HEK293T (cell line): ENCODE data around the gene HADHB.
A peak's percentile ranks its signal among the peaks of the same experiment; 100 is the strongest.

Experiments
- CTCF ChIA-PET: fragments of 350-600 bp; formaldehyde crosslinking; extraction: SDS; loops from one replicate; lab custom pipeline; 2021; ENCODE audit warnings: antibody characterized with exemption, inconsistent platforms; lab: Yijun Ruan, JAX
- POLR2A ChIA-PET: fragments of 350-600 bp; formaldehyde crosslinking; extraction: SDS; loops from one replicate; lab custom pipeline; 2020; ENCODE audit warnings: antibody characterized with exemption, inconsistent platforms; lab: Yijun Ruan, JAX
- DNase-seq: peaks from one replicate; pipeline ENCODE4 v3.0.0; 2012; ENCODE audit warnings: mixed read lengths; ENCODE audit errors: extremely low spot score
- ARNT ChIP-seq: fragments of 450-650 bp; IDR thresholded peaks from 2 replicates; pipeline ENCODE4 v1.6.1; 2017; ENCODE audit warnings: mild to moderate bottlenecking
- BHLHE40 ChIP-seq: fragments of 450-650 bp; IDR thresholded peaks from 2 replicates; pipeline ENCODE4 v1.6.1; 2016; ENCODE audit warnings: mild to moderate bottlenecking, moderate library complexity, borderline replicate concordance
- CTBP1 ChIP-seq: fragments of 450-650 bp; IDR thresholded peaks from 2 replicates; pipeline ENCODE4 v1.6.1; 2016; ENCODE audit warnings: borderline replicate concordance
- ELF4 ChIP-seq: fragments of 450-650 bp; IDR thresholded peaks from 2 replicates; pipeline ENCODE4 v1.6.1; 2017; ENCODE audit warnings: antibody characterized with exemption
- FOXA1 ChIP-seq: fragments of 450-650 bp; IDR thresholded peaks from 2 replicates; pipeline ENCODE4 v1.6.1; 2016; ENCODE audit warnings: mild to moderate bottlenecking
- FOXK2 ChIP-seq: fragments of 450-650 bp; IDR thresholded peaks from 2 replicates; pipeline ENCODE4 v1.6.1; 2016; ENCODE audit warnings: mild to moderate bottlenecking
- FOXM1 ChIP-seq: fragments of 450-650 bp; IDR thresholded peaks from 2 replicates; pipeline ENCODE4 v1.6.1; 2017; ENCODE audit warnings: mild to moderate bottlenecking, borderline replicate concordance
- HDGF ChIP-seq: fragments of 450-650 bp; IDR thresholded peaks from 2 replicates; pipeline ENCODE4 v1.6.1; 2017; ENCODE audit warnings: antibody characterized with exemption, borderline replicate concordance
- L3MBTL2 ChIP-seq: fragments of 450-650 bp; conservative IDR thresholded peaks from 2 replicates; pipeline ENCODE4 v1.6.1; 2016; ENCODE audit warnings: mild to moderate bottlenecking
- LEF1 ChIP-seq: fragments of 450-650 bp; IDR thresholded peaks from 2 replicates; pipeline ENCODE4 v1.6.1; 2017; ENCODE audit warnings: mild to moderate bottlenecking, borderline replicate concordance
- NFRKB ChIP-seq: fragments of 450-650 bp; IDR thresholded peaks from 2 replicates; pipeline ENCODE4 v1.6.1; 2016; ENCODE audit warnings: mild to moderate bottlenecking, moderate library complexity
- PKNOX1 ChIP-seq: fragments of 450-650 bp; IDR thresholded peaks from 2 replicates; pipeline ENCODE4 v1.6.1; 2016
- SP1 ChIP-seq: fragments of 450-650 bp; IDR thresholded peaks from 2 replicates; pipeline ENCODE4 v1.6.1; 2017
- SUZ12 ChIP-seq: fragments of 450-650 bp; IDR thresholded peaks from 2 replicates; pipeline ENCODE4 v1.6.1; 2016; ENCODE audit warnings: mild to moderate bottlenecking
- TARDBP ChIP-seq: fragments of 450-650 bp; IDR thresholded peaks from 2 replicates; pipeline ENCODE4 v1.6.1; 2016
- ZNF384 ChIP-seq: fragments of 450-650 bp; IDR thresholded peaks from 2 replicates; pipeline ENCODE4 v1.6.1; 2016

Gene HADHB

GRCh38 chr2:26241928-26242436, 2.8 kb upstream of the HADHB start:
- ChIA-PET CTCF (no interaction called here), POLR2A (no interaction called here)
- no peak for DNase-seq
- TF ChIP-seq PKNOX1 (no peak), ZNF384 (no peak), SP1 (no peak), ELF4 (no peak), NFRKB (no peak), FOXK2 (no peak)

GRCh38 chr2:26243470-26244308, 1.1 kb upstream of the HADHB start:
- TF ChIP-seq SUZ12 = no peak
- no peak for TF ChIP-seq BHLHE40
- TF ChIP-seq FOXA1 = no peak
- TF ChIP-seq HDGF = no peak
- no peak for TF ChIP-seq FOXK2
- no peak for TF ChIP-seq L3MBTL2
- TF ChIP-seq SP1 = no peak
- no peak for TF ChIP-seq LEF1
- no peak for TF ChIP-seq CTBP1
- no peak for TF ChIP-seq TARDBP
- TF ChIP-seq FOXM1 = no peak
- no peak for TF ChIP-seq ZNF384
- TF ChIP-seq PKNOX1 = no peak
- no peak for TF ChIP-seq ELF4
- no peak for TF ChIP-seq ARNT
- TF ChIP-seq NFRKB = no peak
- DNase-seq = peak; percentile 16
- ChIA-PET CTCF (interaction anchor here (0.9 kb wide), 1 partner anchor 827 kb away, joined by 3 read pairs; the partner anchor contains the start of gene OST4), POLR2A (interaction anchor here (0.6 to 2.0 kb wide), 13 partner anchors 10 to 365 kb away, joined by 3 to 5 read pairs (median 4); partner anchors contain the start of gene SELENOI)

GRCh38 chr2:26245231-26245732, 543 bp downstream of the HADHB start:
- ChIA-PET CTCF (no interaction called here), POLR2A (interaction anchor here (1.0 to 2.5 kb wide), 7 partner anchors 14 to 100 kb away, joined by 3 to 7 read pairs (median 3); partner anchors contain the start of gene SELENOI)
- peak; percentile 42 for DNase-seq
- no peak for TF ChIP-seq SP1
- no peak for TF ChIP-seq CTBP1
- TF ChIP-seq SUZ12 = no peak
- TF ChIP-seq ZNF384 = no peak
- TF ChIP-seq L3MBTL2 = no peak
- TF ChIP-seq ELF4 = no peak
- no peak for TF ChIP-seq FOXM1
- TF ChIP-seq HDGF = no peak
- no peak for TF ChIP-seq LEF1
- TF ChIP-seq FOXA1 = no peak
- TF ChIP-seq FOXK2 = no peak
- no peak for TF ChIP-seq BHLHE40
- TF ChIP-seq TARDBP = no peak
- no peak for TF ChIP-seq ARNT
- no peak for TF ChIP-seq PKNOX1
- TF ChIP-seq NFRKB = no peak

GRCh38 chr2:26245810-26246209, 1.1 kb downstream of the HADHB start:
- no peak for DNase-seq
- TF ChIP-seq FOXM1 (no peak), ARNT (no peak), FOXA1 (no peak), SUZ12 (no peak), ELF4 (no peak), PKNOX1 (peak; percentile 65)

GRCh38 chr2:26246818-26247217, 2.1 kb downstream of the HADHB start:
- ChIA-PET CTCF (interaction anchor here (0.7 kb wide), 1 partner anchor 84 kb away, joined by 3 read pairs; no protein-coding TSS in a partner anchor), POLR2A (interaction anchor here (1.3 to 2.5 kb wide), 2 partner anchors 12 to 99 kb away, joined by 3 to 7 read pairs; partner anchors contain the start of gene SELENOI)
- TF ChIP-seq L3MBTL2 (peak; percentile 49), SUZ12 (no peak)
- DNase-seq = no peak

More at GRCh38 chr2:26245810-26246209, 1.1 kb downstream of the HADHB start:
- ChIA-PET CTCF (no interaction called here), POLR2A (interaction anchor here (1.0 to 2.5 kb wide), 6 partner anchors 13 to 100 kb away, joined by 3 to 7 read pairs (median 3); partner anchors contain the start of gene SELENOI)
